WTC11 (cell line): ENCODE data around the gene ITGA1.

Source experiments
- CREM ChIP-seq: sonication (generic); formaldehyde crosslinking; IDR thresholded peaks from 2 replicates; pipeline ENCODE4 v1.8.1; 2022; ENCODE audit warnings: mild to moderate bottlenecking, missing genetic modification reagents, moderate library complexity
- CTCF ChIP-seq: fragments of 200-600 bp; IDR thresholded peaks from 2 replicates; pipeline ENCODE4 v1.8.0; 2022; ENCODE audit warnings: antibody characterized with exemption
- GABPB1 ChIP-seq: sonication (generic); formaldehyde crosslinking; IDR thresholded peaks from 2 replicates; pipeline ENCODE4 v1.8.1; 2023; ENCODE audit warnings: mild to moderate bottlenecking, missing genetic modification reagents
- JUN ChIP-seq: sonication (generic); formaldehyde crosslinking; IDR thresholded peaks from 2 replicates; pipeline ENCODE4 v1.8.0; 2023; ENCODE audit warnings: mild to moderate bottlenecking, missing genetic modification reagents
- NR2C2 ChIP-seq: sonication (generic); formaldehyde crosslinking; IDR thresholded peaks from 2 replicates; pipeline ENCODE4 v1.8.0; 2022; ENCODE audit warnings: mild to moderate bottlenecking, missing genetic modification reagents
- RELA ChIP-seq: sonication (generic); formaldehyde crosslinking; IDR thresholded peaks from 2 replicates; pipeline ENCODE4 v1.8.1; 2022; ENCODE audit warnings: missing genetic modification reagents, mild to moderate bottlenecking, borderline replicate concordance
- SP1 ChIP-seq: sonication (generic); formaldehyde crosslinking; conservative IDR thresholded peaks from 2 replicates; pipeline ENCODE4 v1.8.1; 2022; ENCODE audit warnings: missing genetic modification reagents
- STAT6 ChIP-seq: sonication (generic); formaldehyde crosslinking; conservative IDR thresholded peaks from 2 replicates; pipeline ENCODE4 v1.8.1; 2023; ENCODE audit warnings: mild to moderate bottlenecking, low read depth, missing genetic modification reagents, moderate library complexity
- USF2 ChIP-seq: sonication (generic); formaldehyde crosslinking; IDR thresholded peaks from 2 replicates; pipeline ENCODE4 v1.8.1; 2023; ENCODE audit warnings: mild to moderate bottlenecking, missing genetic modification reagents, moderate library complexity
- ZNF121 ChIP-seq: sonication (generic); formaldehyde crosslinking; IDR thresholded peaks from 2 replicates; pipeline ENCODE4 v1.8.0; 2023; ENCODE audit warnings: missing genetic modification reagents
- TF ChIP-seq, protein P1 (sequence below): sonication (generic); formaldehyde crosslinking; IDR thresholded peaks from 2 replicates; pipeline ENCODE4 v1.8.1; 2022; ENCODE audit warnings: missing genetic modification reagents, borderline replicate concordance

- TF ChIP-seq CTCF (no peak), RELA (CRISPR knock-in tag) (no peak), JUN (CRISPR knock-in tag) (no peak), GABPB1 (CRISPR knock-in tag) (no peak), ZNF121 (CRISPR knock-in tag) (no peak), USF2 (CRISPR knock-in tag) (no peak), STAT6 (CRISPR knock-in tag) (no peak), SP1 (CRISPR knock-in tag) (no peak), NR2C2 (CRISPR knock-in tag) (no peak), CREM (CRISPR knock-in tag) (no peak)
- TF ChIP-seq, protein P1, sequence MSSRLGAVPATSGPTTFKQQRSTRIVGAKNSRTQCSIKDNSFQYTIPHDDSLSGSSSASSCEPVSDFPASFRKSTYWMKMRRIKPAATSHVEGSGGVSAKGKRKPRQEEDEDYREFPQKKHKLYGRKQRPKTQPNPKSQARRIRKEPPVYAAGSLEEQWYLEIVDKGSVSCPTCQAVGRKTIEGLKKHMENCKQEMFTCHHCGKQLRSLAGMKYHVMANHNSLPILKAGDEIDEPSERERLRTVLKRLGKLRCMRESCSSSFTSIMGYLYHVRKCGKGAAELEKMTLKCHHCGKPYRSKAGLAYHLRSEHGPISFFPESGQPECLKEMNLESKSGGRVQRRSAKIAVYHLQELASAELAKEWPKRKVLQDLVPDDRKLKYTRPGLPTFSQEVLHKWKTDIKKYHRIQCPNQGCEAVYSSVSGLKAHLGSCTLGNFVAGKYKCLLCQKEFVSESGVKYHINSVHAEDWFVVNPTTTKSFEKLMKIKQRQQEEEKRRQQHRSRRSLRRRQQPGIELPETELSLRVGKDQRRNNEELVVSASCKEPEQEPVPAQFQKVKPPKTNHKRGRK: no peak
Measured at GRCh38 chr5:52909192-52909591, 121.5 kb downstream of the ITGA1 start.
